Stimulated activated CD4-positive, alpha-beta T cell treated with anti-CD3 and anti-CD28 coated beads, Interleukin-1b, Interleukin-23, amount 100 ng/mL, for 4 hours (primary cell): ENCODE data around the gene SPATS2.

Experiments
- DNase-seq, 2 donors: peaks; one replicate each; pipeline ENCODE4 v3.0.0-alpha.2; 2020; ENCODE audit warnings: low read depth in 2 of 2

Gene SPATS2

DNA sequence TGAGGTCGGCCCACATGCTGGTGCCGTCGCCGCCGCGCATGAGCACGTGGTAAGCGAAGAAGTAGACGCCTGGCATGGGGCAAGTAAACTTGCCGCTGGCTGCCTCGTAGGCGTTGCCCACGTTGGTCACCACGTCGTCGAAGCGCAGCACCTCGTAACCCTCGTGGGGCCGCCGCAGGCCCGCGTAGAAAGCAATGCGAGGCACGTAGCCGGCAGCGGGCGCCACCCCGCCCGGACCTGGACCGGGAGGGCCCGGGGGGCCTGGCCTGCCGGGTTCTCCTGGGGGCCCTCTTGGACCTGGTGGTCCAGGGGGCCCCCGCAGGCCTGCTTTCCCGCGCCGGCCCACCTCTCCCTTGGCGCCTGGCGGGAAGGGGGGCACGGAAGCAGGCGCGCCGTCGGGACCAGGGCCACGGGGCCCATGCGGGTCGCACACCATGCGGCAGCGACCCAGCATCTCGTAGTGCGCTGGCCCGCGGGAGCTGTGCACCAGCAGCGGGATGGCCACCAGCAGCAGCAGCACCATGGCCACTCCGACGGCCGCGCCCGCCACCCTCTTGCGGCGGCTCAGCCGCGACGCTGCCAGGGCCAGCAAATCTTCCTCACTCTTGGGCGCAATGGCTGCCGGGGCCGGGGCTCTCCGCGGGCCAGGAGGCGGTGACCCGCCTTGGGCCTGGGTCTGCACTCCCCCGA is 31.2 kb upstream of the SPATS2 start:
- DNase-seq = no peak

DNA sequence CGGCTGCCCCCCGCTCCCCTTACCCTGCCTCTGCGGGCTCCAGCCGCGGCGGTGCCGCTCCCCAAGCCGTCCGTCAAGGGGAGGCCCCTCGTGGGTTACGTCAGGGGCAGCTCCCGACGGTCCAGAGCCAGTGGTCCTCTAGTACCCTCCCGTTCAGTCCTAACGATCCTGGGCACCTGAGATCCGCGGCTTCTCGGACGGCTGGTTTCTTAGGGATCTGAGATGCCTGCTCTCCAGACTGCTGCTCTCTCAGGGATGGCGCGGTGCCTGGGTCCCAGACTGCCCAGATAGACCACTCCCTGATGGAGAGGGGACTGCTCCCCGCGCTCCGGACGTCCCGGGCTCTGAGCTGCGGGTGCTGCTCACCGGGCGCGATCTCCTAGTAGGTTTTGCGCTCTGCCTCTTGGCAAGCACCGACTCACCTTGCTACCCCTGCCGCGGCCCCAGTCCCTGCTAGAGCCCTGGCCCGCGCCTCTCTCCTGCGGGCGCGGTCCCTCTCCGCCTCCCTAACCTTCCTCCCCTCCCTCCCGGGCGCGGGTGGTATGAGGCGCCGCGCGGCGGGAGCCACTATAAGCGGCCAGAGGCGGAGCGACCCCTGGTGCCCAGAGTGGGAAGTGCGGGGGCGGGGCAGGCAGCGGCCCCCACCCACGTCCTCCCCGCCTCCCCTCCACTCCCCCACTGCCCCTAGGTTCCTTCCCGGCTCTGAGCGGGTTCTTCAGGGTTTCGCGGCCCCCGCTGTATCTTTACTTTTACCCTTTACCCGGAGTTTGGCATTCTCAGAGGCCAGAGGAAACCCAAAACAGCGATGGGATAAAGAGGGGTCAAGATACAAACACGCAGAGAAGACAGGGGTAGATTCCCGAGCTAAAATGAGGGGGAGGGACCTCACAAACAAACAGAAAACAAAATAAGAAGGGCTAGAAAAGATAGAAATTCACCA is 30.3 kb upstream of the SPATS2 start, which contains the start of gene C1QL4:
Gene C1QL4 (minus strand): TSS at position 544 of the 940 bp plus-strand sequence. CDS start 711 bp downstream, outside the sequence.
- peak; percentile 86 to 88 for DNase-seq

DNA sequence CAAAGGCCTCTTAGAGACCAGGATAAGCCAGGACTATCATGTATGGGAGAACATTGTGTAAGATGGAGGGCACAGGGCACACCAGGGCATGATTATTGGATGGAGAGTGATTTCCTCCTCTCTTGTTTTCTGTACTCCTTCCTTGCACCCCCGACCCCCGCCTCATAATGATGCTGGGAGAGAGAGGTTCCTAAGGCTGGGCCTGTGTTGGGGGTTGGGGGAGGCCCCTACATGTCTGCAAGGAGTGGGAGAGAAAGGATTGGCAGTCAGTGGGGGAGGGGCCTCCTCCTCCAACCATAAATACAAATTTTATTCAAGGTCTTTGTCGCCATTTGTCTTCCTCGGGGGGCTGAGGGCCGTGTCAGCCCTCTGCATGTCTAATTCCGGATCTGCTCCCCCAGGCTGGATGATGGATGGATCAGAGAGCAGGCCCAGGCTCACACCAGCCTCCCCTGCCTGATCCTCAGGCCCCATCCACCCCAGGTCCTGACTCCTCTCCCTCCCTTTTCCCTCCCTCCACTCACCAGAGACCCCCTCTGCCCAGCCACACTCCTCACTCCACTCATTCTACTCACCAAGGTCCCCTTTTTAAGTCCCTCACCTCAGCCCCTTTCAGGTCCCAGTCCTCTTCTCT is 28.3 kb upstream of the SPATS2 start:
- DNase-seq = no peak

DNA sequence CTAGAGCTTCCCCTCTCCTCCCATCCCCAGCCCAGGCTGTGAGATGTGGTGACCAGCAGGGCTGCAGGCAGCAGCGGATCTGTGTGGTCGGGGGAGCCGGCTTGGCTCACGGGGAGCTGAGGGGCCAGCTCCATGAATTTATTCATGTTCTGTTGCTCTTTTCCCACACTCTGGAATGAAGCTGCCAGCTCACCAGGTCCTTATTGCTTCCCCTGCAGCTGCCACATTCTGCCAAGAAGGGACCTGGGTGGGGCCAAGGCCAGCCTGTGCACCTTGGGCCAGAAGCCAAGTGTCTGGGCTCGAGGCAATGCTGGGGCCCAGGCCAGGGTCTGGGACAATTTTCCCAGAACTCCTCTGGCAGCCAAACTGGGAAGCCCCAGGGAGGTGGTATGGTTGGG is 27.8 kb upstream of the SPATS2 start:
- DNase-seq = no peak

DNA sequence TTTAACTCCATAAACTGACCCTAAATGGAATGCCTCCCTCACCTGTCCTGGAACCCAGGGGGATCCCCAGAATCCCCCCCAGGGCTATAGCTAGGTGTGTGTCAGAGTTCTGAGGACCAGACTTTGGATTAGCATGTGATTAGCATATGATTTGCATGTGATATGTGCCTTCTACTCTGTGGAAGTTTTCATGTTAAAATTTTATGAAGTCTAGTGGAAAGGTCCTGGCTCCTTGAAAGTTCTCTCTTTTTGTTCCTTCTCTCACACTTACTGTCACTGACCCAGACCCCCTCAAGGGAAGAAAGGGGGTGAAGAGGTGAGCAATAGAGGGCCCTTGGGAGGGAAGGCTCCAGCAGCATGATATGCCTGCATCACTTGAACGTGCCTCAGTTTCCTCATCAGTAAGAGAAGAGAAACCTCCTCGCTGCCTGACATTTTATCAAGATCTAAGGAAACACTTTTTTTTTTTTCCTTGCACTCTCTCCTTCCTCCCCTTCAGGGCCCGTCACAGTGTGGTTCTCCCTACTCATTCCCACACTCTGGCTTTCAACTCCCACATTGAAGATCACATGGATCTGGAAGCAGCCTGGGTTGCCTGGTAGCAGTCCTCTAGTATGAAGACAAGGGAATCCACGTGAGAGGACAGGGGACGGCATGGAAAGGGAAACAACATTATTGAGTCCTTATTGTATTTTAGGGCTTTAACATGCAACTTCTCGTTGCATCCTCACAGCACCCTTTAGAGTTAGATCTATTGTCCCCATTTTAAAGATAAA is 27.0 kb upstream of the SPATS2 start:
- no peak for DNase-seq

DNA sequence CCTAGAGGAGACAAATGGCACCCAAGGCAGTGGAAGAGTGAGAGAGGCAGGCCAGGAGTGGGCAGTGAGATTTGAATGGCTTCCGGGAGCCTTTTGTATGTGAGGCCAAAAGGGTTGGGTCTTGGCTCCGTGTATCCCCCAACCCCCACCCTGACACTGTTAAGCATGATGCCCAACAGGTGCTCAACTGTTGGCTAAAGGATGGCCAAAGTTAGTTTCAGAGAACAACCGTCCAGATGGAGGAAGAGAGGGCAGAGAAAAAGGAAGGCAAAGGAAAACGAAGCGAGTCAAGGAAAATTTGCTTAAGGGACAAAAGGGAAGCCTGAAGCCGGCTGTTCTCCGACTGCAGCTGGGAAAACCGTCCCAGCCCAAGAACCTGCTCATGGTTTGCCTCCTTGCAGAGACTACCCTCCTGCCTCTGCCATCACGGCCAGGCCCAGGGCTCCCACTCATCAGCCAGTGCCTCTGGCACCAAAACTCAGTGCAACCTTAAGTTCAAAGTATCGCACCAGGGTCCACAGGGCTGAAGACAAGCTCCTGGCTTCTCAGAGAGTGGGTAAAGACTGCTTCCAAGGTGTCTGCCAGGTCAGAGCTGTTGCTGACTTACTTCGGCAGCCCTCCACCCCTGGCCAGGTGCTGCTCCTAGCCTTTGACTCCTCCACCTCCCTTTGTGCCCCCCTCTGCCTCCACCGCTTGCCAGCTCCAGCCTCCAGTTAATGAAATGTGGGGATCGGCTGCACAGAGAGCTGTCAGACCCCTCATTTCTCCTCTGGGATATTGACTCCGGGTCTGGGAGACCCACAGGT is 26.1 kb upstream of the SPATS2 start:
- DNase-seq = no peak

DNA sequence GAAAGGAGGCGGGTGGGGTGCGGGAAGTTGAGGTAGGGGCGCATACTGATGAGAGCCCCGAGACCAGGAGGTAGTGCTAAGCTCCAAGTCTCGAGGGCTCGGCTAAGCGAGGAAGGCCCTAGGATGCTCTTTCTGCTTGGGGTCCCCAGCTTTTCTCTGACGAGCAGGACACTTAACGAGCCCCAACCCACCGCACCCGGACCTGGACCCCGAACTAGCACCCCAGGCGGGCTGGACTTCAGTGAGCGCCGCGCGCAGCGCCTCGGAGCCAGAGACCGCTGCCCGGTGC is 25.5 kb upstream of the SPATS2 start:
- DNase-seq = no peak

DNA sequence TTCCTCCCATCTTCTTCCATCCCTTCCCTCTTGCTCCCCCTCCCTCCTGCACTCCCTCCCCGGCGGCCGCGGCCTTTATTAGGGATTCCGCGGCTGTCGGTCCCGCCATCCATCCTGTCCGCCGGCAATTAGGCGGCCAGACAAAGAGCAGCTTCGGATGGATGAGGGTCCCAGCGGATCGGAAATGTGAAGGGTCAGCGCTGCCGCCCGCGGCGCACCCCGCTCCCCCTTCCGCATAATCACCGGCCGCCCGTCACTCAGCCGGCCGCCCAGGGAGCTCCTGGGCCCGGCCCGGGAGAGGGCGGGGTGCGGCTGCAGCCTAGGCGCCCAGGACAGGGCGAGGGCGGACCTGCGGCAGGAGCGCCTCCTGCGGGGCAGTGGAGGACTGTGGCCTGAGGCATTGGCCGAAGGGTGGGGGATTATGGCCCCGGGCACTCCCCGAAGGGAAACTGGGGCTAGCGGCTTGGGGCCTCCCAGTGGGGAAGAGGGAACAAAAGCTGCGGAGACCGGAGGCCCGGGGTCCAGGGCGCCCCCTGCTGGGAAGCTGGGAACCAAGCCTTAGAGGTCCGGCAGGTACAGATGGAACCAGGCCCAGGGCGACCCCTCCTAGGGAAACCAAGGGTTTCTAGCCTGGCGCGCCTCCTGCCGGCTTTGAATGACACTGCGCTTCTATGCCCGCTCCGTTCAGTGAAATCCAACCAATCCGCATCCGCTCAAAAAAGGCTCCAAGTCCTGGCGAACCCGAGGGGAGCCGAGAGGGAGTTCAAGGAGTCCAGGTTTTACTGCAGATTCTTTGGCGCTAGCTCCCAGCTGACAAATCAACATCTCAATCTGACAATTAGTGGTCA is 25.0 kb upstream of the SPATS2 start:
- peak; percentile 60 to 73 for DNase-seq

DNA sequence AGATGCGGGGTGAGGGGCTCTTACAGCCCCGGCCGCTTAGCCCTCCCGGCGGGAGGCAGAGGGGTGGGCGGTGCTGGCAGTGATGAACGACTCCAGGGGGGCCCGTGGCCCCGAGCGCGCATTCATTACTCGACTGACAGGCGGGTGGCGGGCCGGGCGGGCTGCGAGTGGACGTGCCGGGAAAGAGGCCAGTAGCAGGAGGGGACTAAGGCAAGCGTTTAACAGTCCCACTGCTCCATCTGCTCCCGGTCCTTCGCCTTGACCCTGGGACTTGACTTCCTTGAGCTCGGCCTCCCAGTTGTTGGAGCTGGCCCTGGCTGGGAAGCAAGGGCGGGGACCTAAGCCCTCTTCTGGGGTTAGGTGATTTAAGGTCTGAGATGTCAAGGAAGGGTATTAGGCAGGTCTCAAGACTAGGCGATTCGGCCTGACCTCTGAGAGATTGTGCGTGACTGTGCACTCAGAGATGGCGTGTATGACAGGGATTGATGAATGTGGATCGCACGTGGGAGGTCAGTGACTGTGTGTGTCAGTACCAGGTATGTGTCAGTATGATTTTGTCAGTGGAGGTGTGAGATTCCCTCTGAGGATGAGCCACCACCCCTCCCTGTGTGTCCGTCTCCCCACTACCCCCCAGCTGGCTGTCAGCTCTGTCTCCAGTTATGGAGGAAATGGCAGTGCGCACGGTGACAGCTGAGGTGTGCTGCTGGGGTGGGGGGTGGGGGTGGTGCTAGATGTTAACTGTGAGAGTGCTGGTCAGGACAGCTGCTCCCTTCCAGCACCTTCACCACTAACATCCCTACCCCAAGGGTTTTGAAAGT is 24.1 kb upstream of the SPATS2 start:
- DNase-seq = peak in 1 of 2 donors; percentile 50

DNA sequence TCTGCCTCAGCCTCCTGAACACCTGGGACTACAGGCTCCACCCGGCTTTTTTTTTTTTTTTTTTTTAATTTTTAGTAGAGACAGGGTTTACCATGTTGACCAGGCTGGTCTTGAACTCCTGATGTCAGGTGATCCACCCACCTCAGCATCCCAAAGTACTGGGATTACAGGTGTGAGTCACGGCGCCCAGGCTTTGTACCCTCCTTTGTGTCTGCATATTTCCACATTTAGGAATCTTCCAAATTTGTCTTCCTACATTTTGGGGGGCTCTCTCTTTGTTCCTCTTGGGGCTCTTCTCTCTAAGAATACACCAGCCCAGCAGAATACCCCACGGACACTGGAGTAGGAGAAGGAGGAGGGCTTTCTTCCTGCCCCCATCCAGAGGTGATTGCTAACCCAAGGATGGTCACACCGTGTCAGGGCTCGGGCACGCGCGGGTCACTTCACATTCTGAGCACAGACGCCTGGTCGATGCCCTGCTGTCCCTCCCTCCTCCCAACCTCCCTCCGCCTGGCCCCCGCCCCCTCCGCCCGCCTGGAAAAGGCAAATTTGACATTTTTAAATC is 22.7 kb upstream of the SPATS2 start:
- no peak for DNase-seq

DNA sequence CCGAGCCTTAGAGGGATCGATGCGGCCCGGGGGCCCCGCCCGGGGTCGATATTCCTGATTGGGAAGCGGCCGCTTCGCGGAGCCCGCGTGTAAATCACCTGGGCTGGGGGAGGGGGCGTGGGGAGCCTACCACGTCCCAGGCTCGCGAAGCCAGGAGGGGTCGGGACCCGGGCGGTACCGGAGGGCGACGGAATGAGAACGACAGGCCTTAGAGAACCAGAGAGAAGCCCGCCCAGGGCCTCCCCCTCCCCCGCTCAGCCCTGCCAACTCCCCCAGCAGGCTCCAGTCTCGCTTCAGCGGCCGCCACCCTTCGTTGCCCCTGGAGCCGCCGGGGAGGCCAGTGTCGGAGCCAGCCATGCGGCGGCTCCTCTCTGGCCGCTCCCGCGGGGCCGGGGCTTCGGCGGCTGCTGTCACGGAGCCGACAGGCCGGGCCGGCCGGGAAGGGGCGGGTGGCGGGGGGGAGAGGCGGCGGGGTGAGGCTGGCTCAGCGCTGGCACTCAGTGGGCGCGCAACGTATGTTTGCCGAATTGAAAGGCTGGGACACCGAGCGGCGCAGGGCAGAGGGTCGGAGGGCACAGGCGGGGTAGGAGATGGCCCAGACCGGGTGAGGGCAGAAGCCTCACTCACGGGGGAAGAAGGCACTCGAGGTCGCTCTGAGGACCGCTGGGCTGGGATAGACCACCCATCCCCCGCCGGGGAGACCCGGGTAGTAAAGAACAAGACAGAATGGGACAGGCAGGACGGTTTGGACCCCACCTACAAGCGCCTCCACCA is 22.0 kb upstream of the SPATS2 start:
- DNase-seq = no peak

DNA sequence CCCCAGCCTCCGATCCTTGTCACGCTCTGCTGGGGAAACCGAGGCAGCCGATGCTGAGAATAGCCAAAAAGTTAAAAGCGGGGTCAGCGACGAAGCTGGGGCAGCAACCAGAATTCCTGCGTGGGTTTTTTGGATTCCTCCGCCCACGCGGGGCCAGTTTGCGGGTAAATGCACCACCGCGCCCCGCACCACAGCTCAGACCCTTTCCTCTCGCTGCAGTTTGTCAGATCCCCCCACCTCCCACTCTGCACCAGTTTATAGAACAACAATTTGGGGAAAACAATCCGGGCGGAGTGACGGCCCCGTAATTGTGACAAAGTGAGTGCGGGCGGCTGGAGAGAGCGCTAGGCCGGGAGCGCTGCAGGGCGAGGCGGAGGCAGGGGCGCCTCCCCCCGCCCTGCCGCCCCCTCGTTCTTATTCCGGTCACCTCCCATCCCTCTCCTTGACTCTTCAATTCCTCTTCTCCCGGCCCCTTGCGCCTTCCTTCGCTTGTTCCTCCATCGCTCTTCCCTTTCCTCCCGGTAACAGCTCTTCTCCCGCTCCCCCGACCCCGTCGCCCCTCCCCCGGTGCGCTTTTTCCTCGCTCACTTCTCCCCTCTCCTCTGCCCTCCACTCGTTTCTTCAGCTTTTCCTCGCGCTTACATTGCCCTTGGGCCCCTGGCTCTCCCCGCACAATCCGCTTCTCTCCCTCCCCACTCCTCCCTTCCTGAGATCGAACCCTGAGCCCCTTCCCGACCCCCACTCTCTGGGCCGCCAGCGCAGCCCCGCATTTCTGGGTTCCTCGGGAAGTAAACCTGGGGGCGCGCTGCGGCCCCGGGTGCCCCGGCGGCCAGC is 21.2 kb upstream of the SPATS2 start:
- DNase-seq = no peak

DNA sequence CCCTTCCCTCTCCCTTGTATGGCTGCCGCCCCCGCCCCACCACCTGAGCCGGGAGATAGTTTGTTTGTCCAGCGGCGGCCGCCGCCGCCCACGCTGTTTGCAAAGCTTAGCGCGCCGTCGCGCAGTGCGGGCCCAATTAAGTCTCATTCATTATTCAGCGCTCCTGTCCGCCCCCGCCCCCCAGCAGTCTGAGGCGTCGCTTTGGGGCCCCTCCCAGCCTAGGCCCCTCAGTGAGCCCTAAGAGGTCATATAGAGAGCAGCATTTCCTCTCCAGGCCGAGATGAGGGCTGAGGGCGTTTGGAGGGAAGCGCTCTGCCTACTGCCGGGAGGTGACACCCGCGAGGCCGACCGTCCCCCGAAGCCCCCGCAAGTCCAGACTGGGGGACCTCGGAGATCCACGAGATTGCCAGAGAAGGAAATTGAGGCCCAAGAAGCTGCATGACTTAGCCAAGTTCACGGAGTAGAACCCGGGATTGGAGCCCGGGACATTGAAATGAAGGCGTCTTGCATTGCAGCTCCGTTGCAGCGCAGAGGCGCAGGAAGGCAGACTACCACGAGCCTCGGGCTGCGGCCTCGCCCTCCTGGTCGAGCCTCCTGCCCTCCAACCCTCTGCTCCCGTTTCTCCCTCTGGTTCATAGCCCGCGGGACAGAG is 20.5 kb upstream of the SPATS2 start, which contains the start of gene DNAJC22:
Gene DNAJC22 (plus strand): TSS at position 230 of the 652 bp plus-strand sequence. CDS start 1,985 bp downstream, outside the sequence.
- DNase-seq = no peak

DNA sequence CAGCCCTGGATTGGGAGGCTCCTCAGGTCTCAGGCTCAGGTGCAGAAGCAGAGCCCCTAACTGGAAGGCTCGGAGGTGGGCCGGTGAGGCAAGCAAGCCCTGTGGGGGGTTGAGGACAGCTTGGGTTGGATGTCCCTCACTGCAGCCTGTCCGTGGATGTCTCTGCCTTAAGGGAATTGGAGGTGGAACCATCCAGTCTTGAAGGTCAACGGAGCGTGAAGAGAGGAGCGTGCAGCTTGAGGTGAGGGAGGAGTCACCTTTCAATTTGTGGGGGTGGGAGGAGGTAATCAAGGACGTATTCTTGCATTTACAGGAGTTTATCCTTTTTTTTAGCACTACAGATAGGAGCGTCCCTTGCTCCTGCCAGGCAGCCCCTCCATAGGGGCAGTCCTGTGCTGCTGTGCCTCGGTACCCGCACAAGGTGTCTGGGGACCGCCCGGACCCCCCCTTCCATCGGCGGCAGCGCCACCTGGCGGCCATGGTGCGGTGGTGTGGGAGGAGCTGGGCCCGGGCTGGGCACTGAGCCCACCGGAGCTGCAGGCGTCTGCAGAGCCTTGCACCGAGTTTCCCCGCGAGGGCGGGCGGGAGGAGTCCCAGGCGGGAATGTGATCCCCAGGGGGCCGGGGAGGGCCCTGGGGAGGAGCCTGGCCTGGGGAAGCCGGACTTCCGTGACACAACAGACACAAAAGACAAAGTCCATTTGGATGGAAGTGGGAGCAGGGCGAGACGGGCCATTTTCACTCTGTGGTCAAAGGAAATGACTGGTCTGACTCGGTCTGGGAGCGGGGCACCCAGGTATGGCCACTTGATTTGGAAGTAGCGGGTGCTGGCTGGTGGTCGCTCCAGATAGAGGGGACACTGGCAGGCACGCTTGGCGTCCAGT is 19.7 kb upstream of the SPATS2 start:
- DNase-seq = peak; percentile 74 to 76

DNA sequence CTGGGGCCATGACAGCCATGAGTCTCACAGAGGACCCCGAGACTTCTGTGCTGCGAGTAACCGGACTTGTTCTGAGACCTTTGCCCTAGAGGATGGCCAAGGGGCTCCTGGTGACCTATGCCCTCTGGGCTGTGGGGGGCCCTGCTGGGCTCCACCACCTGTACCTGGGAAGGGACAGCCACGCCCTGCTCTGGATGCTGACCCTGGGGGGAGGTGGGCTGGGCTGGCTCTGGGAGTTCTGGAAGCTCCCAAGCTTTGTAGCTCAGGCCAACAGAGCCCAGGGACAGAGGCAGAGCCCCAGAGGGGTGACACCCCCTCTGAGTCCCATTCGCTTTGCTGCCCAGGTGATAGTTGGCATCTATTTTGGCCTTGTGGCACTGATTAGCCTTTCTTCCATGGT is 18.5 kb upstream of the SPATS2 start:
- DNase-seq = no peak
